ENCODE results near the gene CDH23. TPM values are rescaled to one million over a fixed set of nuclear protein-coding genes. Genes with fewer than 3 reads are reported as not detected.

The CDH23 gene
- total and polyA plus RNA-seq, 2 experiments from 2014 or later = 0.30 to 1.5 TPM

GRCh38 chr10:71534568-71535194, 138.0 kb downstream of the CDH23 start:
- Histone ChIP-seq H3K4me2 (no peak overlapping the region), H3K9me3 (ENCODE audit: low read depth) (no peaks in the 10 kb centered on the region), H3K9me2 (replicated peaks; ENCODE audit: insufficient read depth) (no peaks in the 10 kb centered on the region), H3K4me1 (ENCODE audit: insufficient read depth) (peaks cover 5% of the 10 kb centered on the region), H3K4me3 (no peak overlapping the region), H3K36me3 (replicated peaks; ENCODE audit: insufficient read depth, low read depth) (no peaks in the 10 kb centered on the region), H3K79me2 (no peaks in the 10 kb centered on the region), H3K27ac (no peak overlapping the region), H4K20me1 (ENCODE audit: insufficient read depth, poor library complexity, severe bottlenecking) (no peaks in the 10 kb centered on the region), H2AFZ (no peak overlapping the region), H3K27me3 (peaks cover 4% of the 10 kb centered on the region)
- DNase-seq (ENCODE audit: low spot score) = no peak
- TF ChIP-seq CTCF (IDR thresholded peaks at IDR 0.05; ENCODE audit: poor library complexity) = no peak
- TF ChIP-seq EZH2phosphoT487 (IDR thresholded peaks at IDR 0.05; ENCODE audit: low read depth, severe bottlenecking, unreplicated experiment) = no peak
- no peak for TF ChIP-seq EZH2 (IDR thresholded peaks at IDR 0.05; ENCODE audit: borderline replicate concordance)
- WGBS (ENCODE audit: low lambda C conversion rate, missing lambda C conversion rate) = 67% methylated on average over 4 of the region's 4 CpGs

GRCh38 chr10:71536332-71536731, 139.6 kb downstream of the CDH23 start:
- H3K4me1 ChIP-seq (ENCODE audit: insufficient read depth) = peaks cover 5% of the 10 kb centered on the region
- 95% methylated on average over 6 of the region's 6 CpGs for WGBS (ENCODE audit: low lambda C conversion rate, missing lambda C conversion rate)
- H3K4me2 ChIP-seq = no peak overlapping the region
- H4K20me1 ChIP-seq (ENCODE audit: insufficient read depth, poor library complexity, severe bottlenecking) = no peaks in the 10 kb centered on the region
- H3K9me2 ChIP-seq (replicated peaks; ENCODE audit: insufficient read depth) = no peaks in the 10 kb centered on the region
- no peak overlapping the region for H3K4me3 ChIP-seq
- TF ChIP-seq CTCF (IDR thresholded peaks at IDR 0.05; ENCODE audit: poor library complexity) (no peak), EZH2 (IDR thresholded peaks at IDR 0.05; ENCODE audit: borderline replicate concordance) (no peak), EZH2phosphoT487 (IDR thresholded peaks at IDR 0.05; ENCODE audit: low read depth, severe bottlenecking, unreplicated experiment) (no peak)
- no peaks in the 10 kb centered on the region for H3K36me3 ChIP-seq (replicated peaks; ENCODE audit: insufficient read depth, low read depth)
- H2AFZ ChIP-seq = no peak overlapping the region
- DNase-seq (ENCODE audit: low spot score) = no peak
- H3K9me3 ChIP-seq (ENCODE audit: low read depth) = no peaks in the 10 kb centered on the region
- H3K79me2 ChIP-seq = no peaks in the 10 kb centered on the region
- no peak overlapping the region for H3K27ac ChIP-seq
- H3K27me3 ChIP-seq = peaks cover 4% of the 10 kb centered on the region

- H3K27ac ChIP-seq = no peak overlapping the region
- H3K27me3 ChIP-seq = peaks cover 4% of the 10 kb centered on the region
- no peaks in the 10 kb centered on the region for H4K20me1 ChIP-seq (ENCODE audit: insufficient read depth, poor library complexity, severe bottlenecking)
- H3K4me2 ChIP-seq = no peak overlapping the region
- H3K4me1 ChIP-seq (ENCODE audit: insufficient read depth) = peaks cover 5% of the 10 kb centered on the region
- no peak for TF ChIP-seq CTCF (IDR thresholded peaks at IDR 0.05; ENCODE audit: poor library complexity)
- TF ChIP-seq EZH2phosphoT487 (IDR thresholded peaks at IDR 0.05; ENCODE audit: low read depth, severe bottlenecking, unreplicated experiment) = no peak
- TF ChIP-seq EZH2 (IDR thresholded peaks at IDR 0.05; ENCODE audit: borderline replicate concordance) = no peak
- 89% methylated on average over 8 of the region's 8 CpGs for WGBS (ENCODE audit: low lambda C conversion rate, missing lambda C conversion rate)
- no peak for DNase-seq (ENCODE audit: low spot score)
- H3K4me3 ChIP-seq = no peak overlapping the region
- H3K9me2 ChIP-seq (replicated peaks; ENCODE audit: insufficient read depth) = no peaks in the 10 kb centered on the region
- H3K36me3 ChIP-seq (replicated peaks; ENCODE audit: insufficient read depth, low read depth) = no peaks in the 10 kb centered on the region
- no peak overlapping the region for H2AFZ ChIP-seq
- no peaks in the 10 kb centered on the region for H3K79me2 ChIP-seq
- no peaks in the 10 kb centered on the region for H3K9me3 ChIP-seq (ENCODE audit: low read depth)
Measured at GRCh38 chr10:71537125-71537524, 140.4 kb downstream of the CDH23 start.
